SK-N-SH treated with all-trans-retinoic acid at 6 μM for 48 hours (cell line): ENCODE data around the gene SLC43A3.

Source experiments
- ARNTL ChIP-seq: fragments of 450-650 bp; formaldehyde crosslinking; IDR thresholded peaks from 2 replicates; pipeline ENCODE4 v1.5.0; 2020; ENCODE audit warnings: low read depth, mild to moderate bottlenecking, moderate library complexity, borderline replicate concordance
- BACH2 ChIP-seq: fragments of 250-450 bp; sonication (Bioruptor Pico); IDR thresholded peaks from 2 replicates; pipeline ENCODE4 v1.9.0; 2021; ENCODE audit warnings: mild to moderate bottlenecking, borderline replicate concordance
- ISL1 ChIP-seq: fragments of 250-450 bp; sonication (Bioruptor Pico); IDR thresholded peaks from 2 replicates; pipeline ENCODE4 v2.1.2; 2022; ENCODE audit warnings: mild to moderate bottlenecking, moderate library complexity
- PPARA ChIP-seq: fragments of 250-450 bp; sonication (Bioruptor Pico); IDR thresholded peaks from 2 replicates; pipeline ENCODE4 v1.5.0; 2020; ENCODE audit warnings: mild to moderate bottlenecking, borderline replicate concordance
- RARB ChIP-seq: fragments of 250-450 bp; sonication (Bioruptor Pico); IDR thresholded peaks from 2 replicates; pipeline ENCODE4 v1.8.0; 2021; ENCODE audit warnings: mild to moderate bottlenecking, moderate library complexity
- SNAI2 ChIP-seq: fragments of 250-450 bp; sonication (Bioruptor Pico); IDR thresholded peaks from 2 replicates; pipeline ENCODE4 v1.5.0; 2020; ENCODE audit warnings: mild to moderate bottlenecking, moderate library complexity
- ZFP30 ChIP-seq: fragments of 450-650 bp; formaldehyde crosslinking; IDR thresholded peaks from 2 replicates; pipeline ENCODE4 v1.5.0; 2022; ENCODE audit warnings: mild to moderate bottlenecking, moderate library complexity
- ZNF70 ChIP-seq: fragments of 450-650 bp; formaldehyde crosslinking; IDR thresholded peaks from 2 replicates; pipeline ENCODE4 v1.5.0; 2020; ENCODE audit warnings: mild to moderate bottlenecking, moderate library complexity
- TF ChIP-seq, protein P1 (sequence below): fragments of 250-450 bp; sonication (Bioruptor Pico); IDR thresholded peaks from 2 replicates; pipeline ENCODE4 v1.5.0; 2020; ENCODE audit warnings: mild to moderate bottlenecking, moderate library complexity
- TF ChIP-seq, protein P2 (sequence below): fragments of 250-450 bp; sonication (Bioruptor Pico); IDR thresholded peaks from 2 replicates; pipeline ENCODE4 v1.8.0; 2020; ENCODE audit warnings: mild to moderate bottlenecking, moderate library complexity, borderline replicate concordance
- TF ChIP-seq, protein P3 (sequence below): fragments of 250-450 bp; sonication (Bioruptor Pico); IDR thresholded peaks from 2 replicates; pipeline ENCODE4 v1.5.1; 2020; ENCODE audit warnings: low read depth, mild to moderate bottlenecking, moderate library complexity
- TF ChIP-seq, protein P4 (sequence below): fragments of 250-450 bp; sonication (Bioruptor Pico); IDR thresholded peaks from 2 replicates; pipeline ENCODE4 v1.5.1; 2021; ENCODE audit warnings: mild to moderate bottlenecking, moderate library complexity

DNA sequence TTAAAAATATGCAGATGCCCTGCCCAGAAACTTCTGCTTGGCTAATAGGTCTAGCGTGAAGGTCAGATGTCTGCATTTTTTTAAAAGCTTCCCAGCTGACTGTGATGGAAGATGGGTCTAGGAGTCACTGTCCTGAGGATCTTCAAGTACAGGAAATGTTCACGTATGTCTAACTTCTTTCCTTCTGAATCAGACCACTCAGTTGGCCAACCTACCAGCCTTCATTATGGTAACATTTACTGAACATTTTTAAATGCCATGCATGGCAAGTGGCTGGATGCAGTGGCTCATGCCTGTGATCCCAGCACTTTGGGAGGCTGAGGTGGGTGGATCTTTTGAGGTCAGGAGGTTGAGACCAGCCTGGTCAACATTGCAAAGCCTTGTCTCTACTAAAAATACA lies 35.4 kb downstream of the SLC43A3 start:
- TF ChIP-seq, protein P1, sequence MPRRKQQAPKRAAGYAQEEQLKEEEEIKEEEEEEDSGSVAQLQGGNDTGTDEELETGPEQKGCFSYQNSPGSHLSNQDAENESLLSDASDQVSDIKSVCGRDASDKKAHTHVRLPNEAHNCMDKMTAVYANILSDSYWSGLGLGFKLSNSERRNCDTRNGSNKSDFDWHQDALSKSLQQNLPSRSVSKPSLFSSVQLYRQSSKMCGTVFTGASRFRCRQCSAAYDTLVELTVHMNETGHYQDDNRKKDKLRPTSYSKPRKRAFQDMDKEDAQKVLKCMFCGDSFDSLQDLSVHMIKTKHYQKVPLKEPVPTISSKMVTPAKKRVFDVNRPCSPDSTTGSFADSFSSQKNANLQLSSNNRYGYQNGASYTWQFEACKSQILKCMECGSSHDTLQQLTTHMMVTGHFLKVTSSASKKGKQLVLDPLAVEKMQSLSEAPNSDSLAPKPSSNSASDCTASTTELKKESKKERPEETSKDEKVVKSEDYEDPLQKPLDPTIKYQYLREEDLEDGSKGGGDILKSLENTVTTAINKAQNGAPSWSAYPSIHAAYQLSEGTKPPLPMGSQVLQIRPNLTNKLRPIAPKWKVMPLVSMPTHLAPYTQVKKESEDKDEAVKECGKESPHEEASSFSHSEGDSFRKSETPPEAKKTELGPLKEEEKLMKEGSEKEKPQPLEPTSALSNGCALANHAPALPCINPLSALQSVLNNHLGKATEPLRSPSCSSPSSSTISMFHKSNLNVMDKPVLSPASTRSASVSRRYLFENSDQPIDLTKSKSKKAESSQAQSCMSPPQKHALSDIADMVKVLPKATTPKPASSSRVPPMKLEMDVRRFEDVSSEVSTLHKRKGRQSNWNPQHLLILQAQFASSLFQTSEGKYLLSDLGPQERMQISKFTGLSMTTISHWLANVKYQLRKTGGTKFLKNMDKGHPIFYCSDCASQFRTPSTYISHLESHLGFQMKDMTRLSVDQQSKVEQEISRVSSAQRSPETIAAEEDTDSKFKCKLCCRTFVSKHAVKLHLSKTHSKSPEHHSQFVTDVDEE (CRISPR knock-in tag), result no peak
- TF ChIP-seq SNAI2 (CRISPR knock-in tag), result no peak
- TF ChIP-seq ZNF70, result no peak
- TF ChIP-seq ISL1 (CRISPR knock-in tag), result no peak
- TF ChIP-seq ARNTL, result no peak
- TF ChIP-seq, protein P2, sequence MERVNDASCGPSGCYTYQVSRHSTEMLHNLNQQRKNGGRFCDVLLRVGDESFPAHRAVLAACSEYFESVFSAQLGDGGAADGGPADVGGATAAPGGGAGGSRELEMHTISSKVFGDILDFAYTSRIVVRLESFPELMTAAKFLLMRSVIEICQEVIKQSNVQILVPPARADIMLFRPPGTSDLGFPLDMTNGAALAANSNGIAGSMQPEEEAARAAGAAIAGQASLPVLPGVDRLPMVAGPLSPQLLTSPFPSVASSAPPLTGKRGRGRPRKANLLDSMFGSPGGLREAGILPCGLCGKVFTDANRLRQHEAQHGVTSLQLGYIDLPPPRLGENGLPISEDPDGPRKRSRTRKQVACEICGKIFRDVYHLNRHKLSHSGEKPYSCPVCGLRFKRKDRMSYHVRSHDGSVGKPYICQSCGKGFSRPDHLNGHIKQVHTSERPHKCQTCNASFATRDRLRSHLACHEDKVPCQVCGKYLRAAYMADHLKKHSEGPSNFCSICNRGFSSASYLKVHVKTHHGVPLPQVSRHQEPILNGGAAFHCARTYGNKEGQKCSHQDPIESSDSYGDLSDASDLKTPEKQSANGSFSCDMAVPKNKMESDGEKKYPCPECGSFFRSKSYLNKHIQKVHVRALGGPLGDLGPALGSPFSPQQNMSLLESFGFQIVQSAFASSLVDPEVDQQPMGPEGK, result no peak
- TF ChIP-seq, protein P3, sequence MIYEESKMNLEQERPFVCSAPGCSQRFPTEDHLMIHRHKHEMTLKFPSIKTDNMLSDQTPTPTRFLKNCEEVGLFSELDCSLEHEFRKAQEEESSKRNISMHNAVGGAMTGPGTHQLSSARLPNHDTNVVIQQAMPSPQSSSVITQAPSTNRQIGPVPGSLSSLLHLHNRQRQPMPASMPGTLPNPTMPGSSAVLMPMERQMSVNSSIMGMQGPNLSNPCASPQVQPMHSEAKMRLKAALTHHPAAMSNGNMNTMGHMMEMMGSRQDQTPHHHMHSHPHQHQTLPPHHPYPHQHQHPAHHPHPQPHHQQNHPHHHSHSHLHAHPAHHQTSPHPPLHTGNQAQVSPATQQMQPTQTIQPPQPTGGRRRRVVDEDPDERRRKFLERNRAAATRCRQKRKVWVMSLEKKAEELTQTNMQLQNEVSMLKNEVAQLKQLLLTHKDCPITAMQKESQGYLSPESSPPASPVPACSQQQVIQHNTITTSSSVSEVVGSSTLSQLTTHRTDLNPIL, result no peak
- no peak for TF ChIP-seq RARB (CRISPR knock-in tag)
- no peak for TF ChIP-seq ZFP30 (CRISPR knock-in tag)
- no peak for TF ChIP-seq BACH2 (CRISPR knock-in tag)
- TF ChIP-seq, protein P4, sequence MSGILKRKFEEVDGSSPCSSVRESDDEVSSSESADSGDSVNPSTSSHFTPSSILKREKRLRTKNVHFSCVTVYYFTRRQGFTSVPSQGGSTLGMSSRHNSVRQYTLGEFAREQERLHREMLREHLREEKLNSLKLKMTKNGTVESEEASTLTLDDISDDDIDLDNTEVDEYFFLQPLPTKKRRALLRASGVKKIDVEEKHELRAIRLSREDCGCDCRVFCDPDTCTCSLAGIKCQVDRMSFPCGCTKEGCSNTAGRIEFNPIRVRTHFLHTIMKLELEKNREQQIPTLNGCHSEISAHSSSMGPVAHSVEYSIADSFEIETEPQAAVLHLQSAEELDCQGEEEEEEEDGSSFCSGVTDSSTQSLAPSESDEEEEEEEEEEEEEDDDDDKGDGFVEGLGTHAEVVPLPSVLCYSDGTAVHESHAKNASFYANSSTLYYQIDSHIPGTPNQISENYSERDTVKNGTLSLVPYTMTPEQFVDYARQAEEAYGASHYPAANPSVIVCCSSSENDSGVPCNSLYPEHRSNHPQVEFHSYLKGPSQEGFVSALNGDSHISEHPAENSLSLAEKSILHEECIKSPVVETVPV, result no peak
- no peak for TF ChIP-seq PPARA (CRISPR knock-in tag)
